Panc1 (cell line): ENCODE results near the gene PSIP1.

Experiments
- POLR2AphosphoS5 ChIP-seq: IDR thresholded peaks from 2 replicates; pipeline ENCODE4 v1.6.1; 2012; ENCODE audit warnings: mild to moderate bottlenecking, low read depth, low read length, moderate library complexity
- SIN3A ChIP-seq: IDR thresholded peaks from 2 replicates; pipeline ENCODE4 v1.6.1; 2012; ENCODE audit warnings: low read depth, mild to moderate bottlenecking, low read length, moderate library complexity, borderline replicate concordance; ENCODE audit not compliant: insufficient read depth
- TCF7L2 ChIP-seq: IDR thresholded peaks from 2 replicates; pipeline ENCODE4 v1.6.1; 2011; ENCODE audit warnings: mild to moderate bottlenecking, low read depth, low read length, inconsistent platforms
- TF ChIP-seq, protein P1 (sequence below): fragments of 450-650 bp; IDR thresholded peaks from 2 replicates; pipeline ENCODE4 v1.5.1; 2017; ENCODE audit warnings: mild to moderate bottlenecking
- TF ChIP-seq, protein P2 (sequence below), 2 experiments: IDR thresholded peaks; 2 replicates each; pipeline ENCODE4 v1.6.1; 2011 to 2012; ENCODE audit warnings: low read depth in 2 of 2, control low read depth in 1 of 2, low read length in 1 of 2, mild to moderate bottlenecking in 1 of 2, moderate library complexity in 1 of 2; ENCODE audit not compliant: insufficient read depth in 1 of 2

DNA sequence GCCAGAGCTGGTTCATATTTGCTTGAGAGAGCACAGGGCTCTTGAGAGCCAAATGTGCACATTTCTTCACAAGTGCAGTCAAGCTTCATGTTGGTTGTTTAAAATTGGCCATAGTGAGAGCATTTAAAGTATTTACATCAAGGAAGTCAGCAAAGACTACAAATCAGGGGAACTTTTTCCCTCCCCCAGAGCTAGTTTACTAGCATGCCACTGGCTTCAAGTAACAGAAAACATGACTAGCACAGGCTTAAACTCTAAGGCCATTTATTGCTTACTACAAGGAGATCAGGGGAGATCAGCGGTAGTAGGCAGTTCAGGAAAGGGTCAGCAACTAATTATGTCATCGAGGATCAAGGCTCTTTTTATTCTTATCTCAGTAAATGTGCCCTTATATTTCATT is 31.1 kb upstream of the PSIP1 start:
- TF ChIP-seq, protein P1, sequence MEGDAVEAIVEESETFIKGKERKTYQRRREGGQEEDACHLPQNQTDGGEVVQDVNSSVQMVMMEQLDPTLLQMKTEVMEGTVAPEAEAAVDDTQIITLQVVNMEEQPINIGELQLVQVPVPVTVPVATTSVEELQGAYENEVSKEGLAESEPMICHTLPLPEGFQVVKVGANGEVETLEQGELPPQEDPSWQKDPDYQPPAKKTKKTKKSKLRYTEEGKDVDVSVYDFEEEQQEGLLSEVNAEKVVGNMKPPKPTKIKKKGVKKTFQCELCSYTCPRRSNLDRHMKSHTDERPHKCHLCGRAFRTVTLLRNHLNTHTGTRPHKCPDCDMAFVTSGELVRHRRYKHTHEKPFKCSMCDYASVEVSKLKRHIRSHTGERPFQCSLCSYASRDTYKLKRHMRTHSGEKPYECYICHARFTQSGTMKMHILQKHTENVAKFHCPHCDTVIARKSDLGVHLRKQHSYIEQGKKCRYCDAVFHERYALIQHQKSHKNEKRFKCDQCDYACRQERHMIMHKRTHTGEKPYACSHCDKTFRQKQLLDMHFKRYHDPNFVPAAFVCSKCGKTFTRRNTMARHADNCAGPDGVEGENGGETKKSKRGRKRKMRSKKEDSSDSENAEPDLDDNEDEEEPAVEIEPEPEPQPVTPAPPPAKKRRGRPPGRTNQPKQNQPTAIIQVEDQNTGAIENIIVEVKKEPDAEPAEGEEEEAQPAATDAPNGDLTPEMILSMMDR, result no peak
- no peak for TF ChIP-seq POLR2AphosphoS5
- TF ChIP-seq, protein P2, sequence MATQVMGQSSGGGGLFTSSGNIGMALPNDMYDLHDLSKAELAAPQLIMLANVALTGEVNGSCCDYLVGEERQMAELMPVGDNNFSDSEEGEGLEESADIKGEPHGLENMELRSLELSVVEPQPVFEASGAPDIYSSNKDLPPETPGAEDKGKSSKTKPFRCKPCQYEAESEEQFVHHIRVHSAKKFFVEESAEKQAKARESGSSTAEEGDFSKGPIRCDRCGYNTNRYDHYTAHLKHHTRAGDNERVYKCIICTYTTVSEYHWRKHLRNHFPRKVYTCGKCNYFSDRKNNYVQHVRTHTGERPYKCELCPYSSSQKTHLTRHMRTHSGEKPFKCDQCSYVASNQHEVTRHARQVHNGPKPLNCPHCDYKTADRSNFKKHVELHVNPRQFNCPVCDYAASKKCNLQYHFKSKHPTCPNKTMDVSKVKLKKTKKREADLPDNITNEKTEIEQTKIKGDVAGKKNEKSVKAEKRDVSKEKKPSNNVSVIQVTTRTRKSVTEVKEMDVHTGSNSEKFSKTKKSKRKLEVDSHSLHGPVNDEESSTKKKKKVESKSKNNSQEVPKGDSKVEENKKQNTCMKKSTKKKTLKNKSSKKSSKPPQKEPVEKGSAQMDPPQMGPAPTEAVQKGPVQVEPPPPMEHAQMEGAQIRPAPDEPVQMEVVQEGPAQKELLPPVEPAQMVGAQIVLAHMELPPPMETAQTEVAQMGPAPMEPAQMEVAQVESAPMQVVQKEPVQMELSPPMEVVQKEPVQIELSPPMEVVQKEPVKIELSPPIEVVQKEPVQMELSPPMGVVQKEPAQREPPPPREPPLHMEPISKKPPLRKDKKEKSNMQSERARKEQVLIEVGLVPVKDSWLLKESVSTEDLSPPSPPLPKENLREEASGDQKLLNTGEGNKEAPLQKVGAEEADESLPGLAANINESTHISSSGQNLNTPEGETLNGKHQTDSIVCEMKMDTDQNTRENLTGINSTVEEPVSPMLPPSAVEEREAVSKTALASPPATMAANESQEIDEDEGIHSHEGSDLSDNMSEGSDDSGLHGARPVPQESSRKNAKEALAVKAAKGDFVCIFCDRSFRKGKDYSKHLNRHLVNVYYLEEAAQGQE (IDR thresholded peaks at IDR 0.05; ENCODE audit: insufficient read depth in 1 of 2, low read depth in 2 of 2, low read length in 1 of 2), result no peak
- no peak for TF ChIP-seq TCF7L2
- no peak for TF ChIP-seq SIN3A
